ENCODE results near the gene C4BPA. TPM values are rescaled to one million over a fixed set of nuclear protein-coding genes. Genes with fewer than 3 reads are reported as not detected.

Gene C4BPA
- total RNA-seq, 2 experiments from 2014 or later, result not detected

DNA sequence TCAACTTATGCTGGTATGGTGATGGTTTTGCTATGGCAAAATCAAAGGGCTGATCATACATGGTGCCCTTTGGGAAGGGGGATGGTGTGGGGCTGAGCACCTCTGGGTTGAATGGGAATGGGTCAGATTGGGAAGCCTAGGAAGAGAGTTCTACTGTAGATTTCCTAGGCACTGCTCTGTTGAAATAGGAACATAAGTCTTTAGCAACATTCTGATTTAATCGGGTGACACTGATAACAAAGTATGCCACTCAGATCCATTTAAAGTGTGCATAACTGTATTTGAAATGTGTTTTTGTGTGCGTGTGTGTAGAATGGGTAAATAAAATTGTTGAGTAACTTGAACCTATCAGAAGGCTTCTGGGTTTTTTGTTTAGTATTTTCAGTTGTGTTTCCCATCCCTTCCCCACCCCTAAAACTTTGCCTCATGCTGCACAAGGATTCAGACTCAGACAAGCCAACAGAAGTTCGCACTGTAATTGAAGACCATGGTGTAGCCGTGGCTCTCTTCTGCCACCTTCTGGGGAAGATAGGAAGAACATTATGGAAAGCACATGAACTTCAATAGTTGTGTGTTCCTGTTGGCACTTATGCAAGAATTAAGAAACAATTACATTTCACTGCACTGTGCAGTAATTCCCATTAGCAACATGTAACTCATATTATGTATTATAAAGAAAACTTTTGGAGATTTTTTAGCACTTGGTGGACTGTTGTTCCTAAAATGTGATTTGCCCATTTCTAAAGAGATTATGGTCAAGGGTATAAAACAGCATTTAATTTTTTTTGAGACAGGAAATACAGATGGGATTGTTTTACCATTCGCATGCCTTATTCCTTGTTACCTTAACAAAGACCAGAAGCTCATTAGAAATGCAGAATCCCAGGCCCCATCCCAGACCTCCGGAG, 26.3 kb upstream of the C4BPA start:
- ATAC-seq, result peak; percentile 92
- H3K36me3 Mint-ChIP-seq (ENCODE audit: low read depth), result no peaks in the 10 kb centered on the region
- peak; percentile 76 for DNase-seq
- POLR2A ChIA-PET, result no interaction called here
- H3K9me3 Mint-ChIP-seq (ENCODE audit: low read depth), result no peaks in the 10 kb centered on the region
- H3K27me3 Mint-ChIP-seq, result peaks cover 8% of the 10 kb centered on the region
- intact Hi-C loops (cut with DNase I, micrococcal nuclease), result loop anchor here (1.0 to 5.0 kb wide), 4 partner anchors 27 to 422 kb away; no protein-coding TSS in a partner anchor
- CTCF ChIA-PET, result interaction anchor here (0.6 to 3.4 kb wide), 10 partner anchors 11 to 327 kb away, joined by 3 to 13 read pairs (median 3); partner anchors contain the start of gene C4BPB
- H3K27ac Mint-ChIP-seq, result no peak overlapping the region
- no peak overlapping the region for H3K4me3 Mint-ChIP-seq
- no peaks in the 10 kb centered on the region for H3K4me1 Mint-ChIP-seq

DNA sequence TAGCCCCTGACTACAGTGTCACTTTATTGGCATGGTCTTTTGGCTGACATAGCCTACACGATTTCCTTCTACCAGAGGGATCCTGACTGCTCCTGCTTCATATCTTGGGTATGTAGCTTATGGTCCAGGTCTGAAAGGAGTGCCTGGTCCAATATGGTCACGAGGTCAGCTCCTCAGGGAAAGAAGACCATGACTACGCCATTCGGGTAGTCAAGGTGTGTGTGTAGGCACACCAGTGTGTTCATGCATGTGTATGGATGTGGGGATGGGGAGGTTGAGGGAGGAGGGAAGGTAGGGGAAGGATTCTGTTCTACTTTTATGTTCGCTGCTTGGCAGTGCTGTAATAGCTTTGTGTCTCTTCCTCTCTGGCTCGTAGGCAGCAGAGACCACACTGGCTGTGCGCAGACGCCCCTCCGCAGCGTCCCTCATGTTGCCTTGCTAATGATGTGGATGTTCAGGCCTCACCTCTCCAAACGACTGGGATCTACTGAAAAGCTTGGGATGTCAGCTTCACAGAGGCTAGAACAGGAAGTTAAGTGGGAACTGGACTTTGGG, 25.4 kb upstream of the C4BPA start:
- no peaks in the 10 kb centered on the region for H3K9me3 Mint-ChIP-seq (ENCODE audit: low read depth)
- DNase-seq (no peak), ATAC-seq (no peak)
- CTCF ChIA-PET, result interaction anchor here (0.6 to 3.4 kb wide), 12 partner anchors 10 to 931 kb away, joined by 3 to 13 read pairs (median 3); partner anchors contain the start of genes C4BPB and PFKFB2
- intact Hi-C loops (cut with DNase I, micrococcal nuclease), result loop anchor here in 1 of 2 experiments (1.0 to 5.0 kb wide), 2 partner anchors 71 to 421 kb away; no protein-coding TSS in a partner anchor
- H3K27ac Mint-ChIP-seq, result no peak overlapping the region
- H3K4me1 Mint-ChIP-seq, result no peaks in the 10 kb centered on the region
- H3K27me3 Mint-ChIP-seq, result peaks cover 12% of the 10 kb centered on the region
- POLR2A ChIA-PET, result no interaction called here
- H3K4me3 Mint-ChIP-seq, result no peak overlapping the region
- no peaks in the 10 kb centered on the region for H3K36me3 Mint-ChIP-seq (ENCODE audit: low read depth)

DNA sequence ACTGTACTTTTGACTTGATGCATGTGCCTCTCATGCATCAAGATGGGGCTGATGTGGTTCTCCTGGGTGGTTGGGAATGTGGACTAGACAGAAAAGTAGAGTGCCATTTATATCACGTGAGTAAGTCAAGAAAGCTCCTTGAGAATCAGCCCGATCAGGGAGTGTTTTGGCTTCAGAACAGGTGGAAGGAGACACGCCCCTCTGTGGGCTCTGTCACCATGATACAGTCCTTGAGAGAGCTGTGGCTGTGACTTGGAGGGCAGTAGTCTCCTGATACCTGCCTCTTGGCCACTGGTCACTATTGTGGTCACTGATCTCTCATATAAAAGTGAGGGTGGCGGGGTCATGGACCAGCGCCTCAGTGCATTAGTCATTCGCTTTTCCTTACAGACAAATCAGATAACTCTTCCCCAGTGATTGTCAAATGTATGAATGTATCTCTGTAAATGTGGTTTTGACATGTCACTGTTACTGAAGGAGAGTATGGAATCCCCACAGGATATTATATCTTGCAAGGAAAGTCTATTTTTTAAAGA, 24.3 kb upstream of the C4BPA start:
- ATAC-seq, result no peak
- POLR2A ChIA-PET, result no interaction called here
- no peak overlapping the region for H3K27ac Mint-ChIP-seq

DNA sequence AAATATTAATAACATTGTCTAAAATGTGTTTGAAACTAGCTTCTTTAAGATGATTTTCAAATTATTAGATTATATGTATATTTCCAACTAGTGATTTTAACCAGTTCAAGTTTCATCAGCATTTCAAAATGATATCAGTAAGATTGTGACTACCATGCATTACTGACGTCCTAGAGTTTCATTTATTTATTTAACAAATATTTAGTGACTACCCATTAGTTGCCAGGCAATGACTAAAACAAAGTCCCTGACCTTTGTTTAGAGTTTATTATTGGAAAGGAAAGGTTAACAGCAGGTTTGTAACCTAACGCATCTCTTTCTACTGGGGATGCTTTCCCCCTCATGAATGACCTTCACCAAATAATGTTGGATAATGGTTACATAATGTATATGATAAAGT, 22.9 kb upstream of the C4BPA start:
- H3K4me3 Mint-ChIP-seq, result no peak overlapping the region
- intact Hi-C loops (cut with DNase I, micrococcal nuclease), result loop anchor here in 1 of 2 experiments (5.0 kb wide), 1 partner anchor 591 kb away; no protein-coding TSS in a partner anchor
- ChIA-PET POLR2A (no interaction called here), CTCF (interaction anchor here (0.6 to 5.6 kb wide), 8 partner anchors 8 to 419 kb away, joined by 3 to 38 read pairs (median 5); partner anchors contain the start of gene CR1)
- no peaks in the 10 kb centered on the region for H3K36me3 Mint-ChIP-seq (ENCODE audit: low read depth)
- H3K9me3 Mint-ChIP-seq (ENCODE audit: low read depth), result no peaks in the 10 kb centered on the region
- H3K27ac Mint-ChIP-seq, result no peak overlapping the region
- no peak for ATAC-seq
- DNase-seq, result no peak
- peaks cover 9% of the 10 kb centered on the region for H3K4me1 Mint-ChIP-seq
- peaks cover 12% of the 10 kb centered on the region for H3K27me3 Mint-ChIP-seq

More for the DNA sequence above, 24.3 kb upstream of the C4BPA start:
- Mint-ChIP-seq H3K36me3 (ENCODE audit: low read depth) (no peaks in the 10 kb centered on the region), H3K27me3 (peaks cover 12% of the 10 kb centered on the region), H3K9me3 (ENCODE audit: low read depth) (no peaks in the 10 kb centered on the region), H3K4me3 (no peak overlapping the region), H3K4me1 (peaks cover 3% of the 10 kb centered on the region)
- CTCF ChIA-PET, result interaction anchor here (0.6 to 5.6 kb wide), 13 partner anchors 7 to 549 kb away, joined by 3 to 38 read pairs (median 4); partner anchors contain the start of gene PFKFB2
- intact Hi-C loops (cut with DNase I, micrococcal nuclease), result loop anchor here in 1 of 2 experiments (5.0 kb wide), 2 partner anchors 72 to 593 kb away; no protein-coding TSS in a partner anchor
- no peak for DNase-seq

DNA sequence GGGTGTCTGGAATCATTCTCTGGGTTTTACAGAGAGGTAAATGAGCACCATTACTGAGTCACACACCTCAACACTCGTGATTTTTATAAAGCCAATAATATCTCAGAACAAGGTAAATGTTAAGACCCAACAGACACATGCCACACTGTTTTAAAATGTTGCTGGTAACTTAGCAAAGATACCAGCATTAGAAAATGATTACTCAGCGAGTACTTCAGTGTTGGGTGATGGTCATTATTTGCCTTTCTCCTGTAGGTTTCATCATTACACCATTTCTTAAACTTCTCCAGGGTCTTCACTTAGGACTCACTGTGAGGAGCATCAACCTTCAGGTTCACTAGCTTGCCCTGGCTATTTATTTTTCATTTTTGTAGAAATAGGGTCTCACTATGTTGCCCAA, 22.2 kb upstream of the C4BPA start:
- CTCF ChIA-PET, result interaction anchor here (0.8 to 5.6 kb wide), 6 partner anchors 9 to 418 kb away, joined by 3 to 38 read pairs (median 14); no protein-coding TSS in a partner anchor
- ATAC-seq (no peak), DNase-seq (no peak)
- POLR2A ChIA-PET, result no interaction called here
- Mint-ChIP-seq H3K4me3 (no peak overlapping the region), H3K27ac (no peak overlapping the region), H3K4me1 (peaks cover 9% of the 10 kb centered on the region), H3K27me3 (peaks cover 12% of the 10 kb centered on the region), H3K36me3 (ENCODE audit: low read depth) (no peaks in the 10 kb centered on the region), H3K9me3 (ENCODE audit: low read depth) (no peaks in the 10 kb centered on the region)
- intact Hi-C loops (cut with DNase I, micrococcal nuclease), result loop anchor here in 1 of 2 experiments (5.0 kb wide), 1 partner anchor 590 kb away; no protein-coding TSS in a partner anchor

DNA sequence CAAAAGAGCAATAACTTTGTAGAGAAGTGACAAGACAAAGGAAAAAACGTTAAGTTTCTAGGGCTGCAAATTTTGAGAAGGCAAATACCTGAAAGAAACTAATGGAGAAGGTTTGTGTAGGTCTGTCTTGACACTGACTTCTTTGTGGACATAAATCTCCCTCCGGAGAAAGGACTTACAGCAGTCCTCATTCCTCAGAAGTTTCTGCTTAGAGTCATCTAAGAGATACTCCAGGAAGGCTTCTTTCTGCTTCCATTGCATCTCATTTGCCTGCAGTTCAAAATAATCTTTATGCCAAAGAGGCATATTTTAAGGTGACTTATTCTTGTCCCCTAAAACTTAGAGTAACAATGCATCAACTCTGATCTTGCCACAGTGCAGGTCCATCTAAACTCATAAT, 19.8 kb upstream of the C4BPA start:
- ATAC-seq (no peak), DNase-seq (no peak)
- CTCF ChIA-PET, result interaction anchor here (0.5 to 5.6 kb wide), 24 partner anchors 8 to 588 kb away, joined by 3 to 38 read pairs (median 4); partner anchors contain the start of genes C1orf116 and PFKFB2
- H3K36me3 Mint-ChIP-seq (ENCODE audit: low read depth), result no peaks in the 10 kb centered on the region
- intact Hi-C loops (cut with DNase I, micrococcal nuclease), result loop anchor here (1.0 to 5.0 kb wide), 4 partner anchors 320 to 588 kb away; no protein-coding TSS in a partner anchor
- POLR2A ChIA-PET, result no interaction called here
- no peak overlapping the region for H3K27ac Mint-ChIP-seq
- peaks cover 15% of the 10 kb centered on the region for H3K4me1 Mint-ChIP-seq
- H3K4me3 Mint-ChIP-seq, result no peak overlapping the region
- no peaks in the 10 kb centered on the region for H3K9me3 Mint-ChIP-seq (ENCODE audit: low read depth)
- peaks cover 7% of the 10 kb centered on the region for H3K27me3 Mint-ChIP-seq

DNA sequence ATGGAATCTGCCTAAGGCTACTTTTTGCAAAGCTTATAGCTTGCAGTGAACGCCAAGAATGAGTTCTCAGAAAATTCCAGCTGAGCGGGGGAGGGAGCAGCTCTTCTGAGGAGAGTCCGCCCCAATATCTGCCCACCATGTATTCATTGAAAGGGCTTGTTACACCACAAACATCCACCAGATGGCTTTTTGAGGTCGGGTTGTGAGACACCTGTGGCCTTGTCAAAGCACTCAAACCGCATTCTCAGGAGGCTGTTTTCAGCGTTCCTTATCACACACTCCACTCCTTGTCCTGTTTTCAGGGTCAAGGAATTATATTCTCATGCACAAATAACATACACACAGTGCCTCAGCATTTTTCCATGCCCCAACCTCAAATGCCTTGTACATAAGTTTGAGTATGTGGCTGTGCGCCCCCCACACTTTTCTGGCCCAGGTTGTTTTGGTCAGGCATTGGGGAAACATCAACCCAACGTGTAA, 19.3 kb upstream of the C4BPA start:
- no peak overlapping the region for H3K27ac Mint-ChIP-seq
- peak; percentile 77 for ATAC-seq

DNA sequence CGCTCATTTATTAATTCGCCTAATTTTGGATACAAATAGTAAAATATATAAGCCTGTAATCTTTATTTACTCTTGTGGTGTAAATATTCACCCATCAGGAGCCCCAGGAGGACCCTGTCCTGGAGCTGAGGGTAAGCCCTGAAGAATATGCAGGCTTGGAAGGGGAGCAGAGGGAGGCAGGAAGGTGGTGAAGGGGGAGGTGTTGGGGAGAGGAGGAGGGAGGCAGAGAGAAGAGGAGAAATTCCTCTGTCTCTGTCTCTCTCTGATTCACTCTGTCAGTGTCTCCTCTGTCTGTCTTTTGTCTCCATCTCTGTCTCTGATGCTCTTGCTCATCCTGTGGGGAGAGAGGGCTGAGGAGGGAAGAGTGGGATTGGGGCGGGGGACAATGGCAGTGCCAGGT, 18.1 kb upstream of the C4BPA start:
- Mint-ChIP-seq H3K9me3 (ENCODE audit: low read depth) (no peaks in the 10 kb centered on the region), H3K27me3 (peaks cover 7% of the 10 kb centered on the region), H3K4me3 (no peak overlapping the region), H3K36me3 (ENCODE audit: low read depth) (no peaks in the 10 kb centered on the region), H3K27ac (no peak overlapping the region), H3K4me1 (peaks cover 23% of the 10 kb centered on the region)
- ChIA-PET POLR2A (no interaction called here), CTCF (interaction anchor here (0.6 to 1.4 kb wide), 2 partner anchors 34 to 288 kb away, joined by 3 to 4 read pairs; no protein-coding TSS in a partner anchor)
- ATAC-seq (no peak), DNase-seq (no peak)
- intact Hi-C loops (cut with DNase I, micrococcal nuclease), result no loop called here

More for the DNA sequence above, 19.3 kb upstream of the C4BPA start:
- peaks cover 20% of the 10 kb centered on the region for H3K4me1 Mint-ChIP-seq
- no peak overlapping the region for H3K4me3 Mint-ChIP-seq
- H3K9me3 Mint-ChIP-seq (ENCODE audit: low read depth), result no peaks in the 10 kb centered on the region
- peak; percentile 70 for DNase-seq
- intact Hi-C loops (cut with DNase I, micrococcal nuclease), result loop anchor here (1.0 to 5.0 kb wide), 4 partner anchors 320 to 588 kb away; no protein-coding TSS in a partner anchor
- peaks cover 7% of the 10 kb centered on the region for H3K27me3 Mint-ChIP-seq
- ChIA-PET CTCF (interaction anchor here (0.6 to 5.6 kb wide), 23 partner anchors 9 to 588 kb away, joined by 3 to 38 read pairs (median 4); partner anchors contain the start of genes C1orf116 and PFKFB2), POLR2A (no interaction called here)
- no peaks in the 10 kb centered on the region for H3K36me3 Mint-ChIP-seq (ENCODE audit: low read depth)

DNA sequence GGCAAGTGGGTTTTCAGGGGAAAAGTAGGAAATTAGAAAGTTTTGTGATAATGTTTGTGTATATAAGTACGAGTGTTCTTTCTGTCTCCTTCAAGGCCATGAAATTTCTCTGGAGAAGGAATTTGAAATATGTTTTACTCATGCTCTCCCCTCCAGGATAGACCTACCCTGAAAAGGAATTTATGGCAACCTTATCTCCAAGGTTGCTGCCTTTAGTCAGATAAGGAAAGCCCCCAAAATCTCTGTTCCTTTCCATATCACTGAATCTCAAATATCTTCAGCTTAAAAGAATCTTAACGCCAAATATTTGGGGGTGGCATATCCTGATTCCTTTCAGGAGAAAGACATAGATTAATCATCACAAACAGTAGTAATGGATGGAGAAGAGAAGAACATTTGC, 15.9 kb upstream of the C4BPA start:
- no peak for ATAC-seq
- POLR2A ChIA-PET, result no interaction called here
- Mint-ChIP-seq H3K36me3 (ENCODE audit: low read depth) (no peaks in the 10 kb centered on the region), H3K27ac (no peak overlapping the region), H3K4me3 (no peak overlapping the region), H3K4me1 (peaks cover 23% of the 10 kb centered on the region), H3K27me3 (peaks cover 1% of the 10 kb centered on the region), H3K9me3 (ENCODE audit: low read depth) (no peaks in the 10 kb centered on the region)
- no peak for DNase-seq
- intact Hi-C loops (cut with DNase I, micrococcal nuclease), result no loop called here
- CTCF ChIA-PET, result interaction anchor here (0.7 to 1.5 kb wide), 2 partner anchors 10 to 35 kb away, joined by 3 read pairs; partner anchors contain the start of gene PFKFB2

DNA sequence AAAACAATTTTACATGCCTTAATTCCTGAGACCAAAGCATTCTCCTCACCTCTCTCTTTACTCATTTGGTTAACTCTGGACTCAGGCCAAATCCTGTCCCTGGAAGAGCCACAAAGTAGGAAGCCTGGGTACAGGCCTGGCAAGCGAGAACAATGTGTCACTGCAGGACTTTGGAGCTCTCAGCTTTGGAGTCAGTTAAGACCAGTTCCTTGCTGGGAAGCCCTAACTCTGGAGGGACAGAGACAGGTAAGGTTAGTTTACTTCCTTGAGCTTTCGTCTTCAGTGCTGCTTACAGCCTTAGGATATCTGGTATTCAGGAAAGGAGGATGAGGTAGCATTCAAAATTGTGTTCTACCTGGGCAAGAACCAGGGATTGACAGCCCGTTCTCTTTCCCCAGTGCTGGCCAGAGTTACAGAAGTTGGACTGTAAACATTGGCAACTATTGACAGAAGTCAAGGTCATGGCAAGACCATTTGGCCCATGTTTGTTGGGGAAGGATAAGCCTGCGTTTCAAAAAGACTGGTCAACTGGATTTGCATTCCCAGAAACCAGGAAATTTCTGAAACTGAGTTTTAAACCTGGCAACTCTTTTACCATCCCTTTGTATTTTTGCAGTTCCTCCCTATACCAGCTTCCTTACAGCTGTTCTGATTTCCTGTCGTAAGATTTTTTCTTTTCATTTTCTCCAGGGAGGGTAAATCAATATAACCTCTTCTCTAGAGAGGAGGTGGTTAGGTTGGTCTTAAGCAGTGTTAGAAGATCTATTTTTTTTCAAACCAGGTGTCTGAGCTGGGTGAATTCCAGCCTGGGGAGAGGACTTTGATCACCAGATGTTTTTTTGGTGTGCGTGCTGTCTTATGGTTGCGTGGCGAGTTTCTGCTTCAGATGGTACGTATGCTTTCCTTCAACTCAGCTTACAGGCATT, 15.1 kb upstream of the C4BPA start, which contains the start of gene C4BPB:
Gene C4BPB (plus strand): TSS at position 160 of the 926 bp plus-strand sequence. CDS start 672 bp downstream, at position 832.
- intact Hi-C loops (cut with DNase I, micrococcal nuclease), result no loop called here
- H3K4me1 Mint-ChIP-seq, result peaks cover 23% of the 10 kb centered on the region
- peak within 1 kb of the TSS; percentile 54 for H3K4me3 Mint-ChIP-seq
- peak; percentile 53 for ATAC-seq
- peak; percentile 32 for DNase-seq
- CTCF ChIA-PET, result interaction anchor here (0.7 to 2.3 kb wide), 8 partner anchors 9 to 410 kb away, joined by 3 to 9 read pairs (median 4); partner anchors contain the start of gene PFKFB2
- no peaks in the 10 kb centered on the region for H3K9me3 Mint-ChIP-seq (ENCODE audit: low read depth)
- no peaks in the 10 kb centered on the region for H3K36me3 Mint-ChIP-seq (ENCODE audit: low read depth)
- H3K27ac Mint-ChIP-seq, result peak within 1 kb of the TSS; percentile 48
- no peaks in the 10 kb centered on the region for H3K27me3 Mint-ChIP-seq
- POLR2A ChIA-PET, result interaction anchor here (0.7 kb wide), 1 partner anchor 360 kb away, joined by 3 read pairs; no protein-coding TSS in a partner anchor

Data from activated CD4-positive, alpha-beta T cell treated with anti-CD3 and anti-CD28 coated beads for 36 hours (primary cell).